GM21360 (cell line): ENCODE results near the gene FIGN.
A peak's percentile ranks its signal among the peaks of the same experiment; 100 is the strongest.

Experiments
- ATAC-seq: cut with Tn5 transposase; IDR thresholded peaks from one replicate; pipeline ENCODE4 v1.9.1; 2021; ENCODE audit warnings: mild to moderate bottlenecking, moderate library complexity; ENCODE audit not compliant: unreplicated experiment

Gene FIGN

GRCh38 chr2:163711699-163712098, 24.1 kb downstream of the FIGN start:
- ATAC-seq: no peak

- no peak for ATAC-seq
These were observed 24.6 kb downstream of the FIGN start for GRCh38 chr2:163711258-163711657.

- no peak for ATAC-seq
These were observed 26.5 kb downstream of the FIGN start for GRCh38 chr2:163709270-163709669.

- ATAC-seq: no peak
These were observed 27.5 kb downstream of the FIGN start for GRCh38 chr2:163708265-163708664.

- peak; percentile 77 for ATAC-seq
These were observed 32.4 kb downstream of the FIGN start for GRCh38 chr2:163703386-163703785.

- ATAC-seq: no peak
These were observed 34.2 kb downstream of the FIGN start for GRCh38 chr2:163701399-163702195.

- no peak for ATAC-seq
These were observed 37.0 kb downstream of the FIGN start for GRCh38 chr2:163698857-163699256.

GRCh38 chr2:163697846-163698637, 37.8 kb downstream of the FIGN start:
- no peak for ATAC-seq

GRCh38 chr2:163697429-163697828, 38.4 kb downstream of the FIGN start:
- ATAC-seq: no peak

GRCh38 chr2:163693484-163693883, 42.3 kb downstream of the FIGN start:
- ATAC-seq: no peak

- ATAC-seq: no peak
These were observed 43.0 kb downstream of the FIGN start for GRCh38 chr2:163692611-163693482.

GRCh38 chr2:163692081-163692480, 43.7 kb downstream of the FIGN start:
- ATAC-seq: no peak

- no peak for ATAC-seq
These were observed 44.9 kb downstream of the FIGN start for GRCh38 chr2:163690896-163691295.

GRCh38 chr2:163687217-163687616, 48.6 kb downstream of the FIGN start:
- ATAC-seq: no peak

GRCh38 chr2:163686289-163686688, 49.5 kb downstream of the FIGN start:
- ATAC-seq: no peak

GRCh38 chr2:163682695-163683094, 53.1 kb downstream of the FIGN start:
- ATAC-seq: no peak

GRCh38 chr2:163681745-163682144, 54.1 kb downstream of the FIGN start:
- no peak for ATAC-seq

GRCh38 chr2:163675388-163675787, 60.4 kb downstream of the FIGN start:
- ATAC-seq: no peak

GRCh38 chr2:163673522-163673921, 62.3 kb downstream of the FIGN start:
- no peak for ATAC-seq

- ATAC-seq: no peak
These were observed 64.9 kb downstream of the FIGN start for GRCh38 chr2:163670929-163671328.

- no peak for ATAC-seq
These were observed 66.3 kb downstream of the FIGN start for GRCh38 chr2:163669506-163669905.
